Measurements from ENCODE around the gene CERK. TPM values are rescaled to one million over a fixed set of nuclear protein-coding genes. Genes with fewer than 3 reads are reported as not detected.

CERK gene
- total and polyA plus RNA-seq, 2 of the 8 experiments (the other 6 are each of a cell fraction or from before 2014, with no cell fraction given), result 26.6 to 59.0 TPM

DNA sequence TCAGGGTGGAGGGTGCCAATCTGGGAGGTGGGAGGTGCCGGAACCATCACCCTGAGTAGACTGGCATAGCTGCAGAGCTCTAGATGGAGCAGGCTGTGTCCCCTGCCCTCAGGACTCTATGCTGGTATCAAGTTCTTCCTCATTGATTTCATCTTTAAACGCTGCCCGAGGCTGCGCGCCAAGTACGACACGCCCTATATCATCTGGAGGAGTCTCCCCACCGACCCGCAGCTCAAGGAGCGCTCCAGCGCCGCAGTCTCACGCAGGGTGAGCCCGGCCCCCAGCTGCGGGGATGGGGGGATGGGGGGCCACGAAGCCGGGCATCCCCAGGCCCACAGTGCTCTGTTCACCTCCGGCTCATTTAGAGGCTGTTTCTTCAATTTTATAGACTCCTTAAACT, 65.3 kb downstream of the CERK start:
- Histone ChIP-seq H4K20me1 (replicated peaks in 1 of 2; ENCODE audit: control insufficient read depth in 1 of 2, insufficient read depth in 2 of 2, low read length in 2 of 2) (peaks cover 2 to 3% of the 10 kb centered on the region in 2 experiments), H3K4me2 (ENCODE audit: insufficient read depth in 1 of 2, low read depth in 2 of 2, low read length in 2 of 2) (no peak overlapping the region), H2BK15ac (ENCODE audit: low read length) (no peak overlapping the region), H3K14ac (ENCODE audit: insufficient read length) (no peak overlapping the region), H3K56ac (replicated peaks; ENCODE audit: insufficient read length, low read depth, low read length) (no peak overlapping the region), H3K27ac (ENCODE audit: low read depth, low read length) (no peak overlapping the region), H3K27me3 (replicated peaks in 1 of 4; ENCODE audit: control insufficient read depth in 3 of 4, extremely low read depth in 1 of 4, insufficient read depth in 3 of 4, low read length in 3 of 4) (no peaks in the 10 kb centered on the region), H3K9me3 (ENCODE audit: insufficient read depth in 2 of 2, low read depth in 1 of 2, low read length in 1 of 2) (no peaks in the 10 kb centered on the region), H2BK120ac (replicated peaks; ENCODE audit: low read depth, low read length) (no peak overlapping the region), H3K23me2 (ENCODE audit: low read depth, low read length) (no peaks in the 10 kb centered on the region), H2BK12ac (ENCODE audit: low read depth, low read length) (no peak overlapping the region), H3K18ac (ENCODE audit: extremely low read depth, low read length) (no peak overlapping the region), H4K8ac (ENCODE audit: extremely low read depth, insufficient read depth, low read length) (no peak overlapping the region), H3K79me1 (ENCODE audit: low read depth, low read length) (no peaks in the 10 kb centered on the region), H3K4ac (replicated peaks; ENCODE audit: insufficient read length, low read depth, low read length) (no peak overlapping the region), H3K4me3 (ENCODE audit: extremely low read depth in 1 of 4, insufficient read depth in 2 of 4, low read depth in 3 of 4, low read length in 4 of 4) (no peak overlapping the region), H3K36me3 (ENCODE audit: control insufficient read depth in 2 of 4, insufficient read depth in 4 of 4, low read length in 3 of 4) (no peaks in the 10 kb centered on the region; a peak in 1 of 8 replicates), H4K91ac (replicated peaks; ENCODE audit: insufficient read length, low read length) (no peak overlapping the region), H4K5ac (ENCODE audit: insufficient read length, low read depth, low read length) (no peak overlapping the region), H3K9ac (replicated peaks in 1 of 4; ENCODE audit: extremely low read depth in 1 of 4, low read depth in 3 of 4, low read length in 3 of 4) (no peak overlapping the region), H2AFZ (ENCODE audit: low read length) (no peak overlapping the region), H3K4me1 (replicated peaks in 1 of 4; ENCODE audit: control insufficient read depth in 3 of 4, insufficient read depth in 4 of 4, low read length in 3 of 4) (no peaks in the 10 kb centered on the region), H3K23ac (ENCODE audit: insufficient read length) (no peak overlapping the region), H3K79me2 (ENCODE audit: control insufficient read depth in 1 of 2, insufficient read depth in 2 of 2, low read length in 2 of 2) (no peaks in the 10 kb centered on the region), H2AK5ac (ENCODE audit: low read depth, low read length) (no peak overlapping the region), H2BK5ac (ENCODE audit: low read depth, low read length) (no peak overlapping the region), H2BK20ac (ENCODE audit: low read length) (no peak overlapping the region)
- TF ChIP-seq BCL11A (IDR thresholded peaks at IDR 0.05; ENCODE audit: low read depth in 2 of 2, low read length in 2 of 2), result no peak
- TF ChIP-seq CTBP2 (IDR thresholded peaks at IDR 0.05; ENCODE audit: borderline replicate concordance, insufficient read depth, insufficient read length, low read length), result no peak
- 97% methylated on average over 18 of the region's 18 CpGs; no CpG with 5 or more reads in 1 of the 2 experiments for WGBS, 2 experiments (ENCODE audit: extremely low coverage in 1 of 2, insufficient coverage in 1 of 2, insufficient read length in 1 of 2, insufficient replicate concordance in 2 of 2, low coverage in 1 of 2, low lambda C conversion rate in 2 of 2, missing lambda C conversion rate in 1 of 2)
- ChIA-PET POLR2A (ENCODE audit: partially characterized antibody) (no interaction called here), CTCF (ENCODE audit: partially characterized antibody) (interaction anchor here (0.8 to 4.8 kb wide), 4 partner anchors 9 to 109 kb away, joined by 3 to 25 read pairs (median 8); no protein-coding TSS in a partner anchor)
- DNase-seq (ENCODE audit: low read depth in 1 of 2, low spot score in 2 of 2) (no peak), FAIRE-seq (no peak)

Data from H1 (cell line).